Suppressor macrophage treated with lipopolysaccharide for 1 hour (primary cell): ENCODE measurements around the gene NSMF.

Source experiments
- DNase-seq, 3 donors: peaks; one replicate each; pipeline ENCODE4 v3.0.0-alpha.2; 2020 to 2022

NSMF gene

DNA sequence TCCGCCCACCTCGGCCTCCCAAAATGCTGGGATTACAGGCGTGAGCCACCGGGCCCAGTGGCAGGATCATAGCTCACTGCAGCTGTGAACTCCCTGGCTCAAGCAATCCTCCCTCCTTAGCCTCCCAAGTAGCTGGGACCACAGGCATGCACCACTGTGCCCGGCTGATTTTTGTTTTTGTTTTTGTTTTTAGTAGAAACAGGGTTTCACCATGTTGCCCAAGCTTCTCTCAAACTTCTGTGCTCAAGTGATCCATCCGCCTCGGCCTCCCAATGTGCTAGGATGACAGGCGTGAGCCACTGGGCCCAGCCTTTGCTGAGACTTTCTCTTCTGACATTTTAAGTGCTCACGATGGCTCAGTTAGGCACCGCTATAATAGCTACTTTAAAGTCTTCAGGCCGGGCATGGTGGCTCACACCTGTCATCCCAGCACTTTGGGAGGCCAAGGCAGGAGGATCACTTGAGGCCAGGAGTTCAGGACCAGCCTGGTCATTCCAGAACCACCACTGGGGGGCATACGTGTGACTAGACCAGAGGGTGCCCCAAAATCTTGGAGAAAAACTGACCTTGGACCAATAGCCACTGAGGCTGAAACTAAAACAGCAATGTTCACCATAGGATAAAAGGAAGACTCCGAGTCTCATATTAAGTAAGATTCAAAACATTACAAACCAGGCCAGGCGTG is 14.9 kb downstream of the NSMF start:
- no peak for DNase-seq

DNA sequence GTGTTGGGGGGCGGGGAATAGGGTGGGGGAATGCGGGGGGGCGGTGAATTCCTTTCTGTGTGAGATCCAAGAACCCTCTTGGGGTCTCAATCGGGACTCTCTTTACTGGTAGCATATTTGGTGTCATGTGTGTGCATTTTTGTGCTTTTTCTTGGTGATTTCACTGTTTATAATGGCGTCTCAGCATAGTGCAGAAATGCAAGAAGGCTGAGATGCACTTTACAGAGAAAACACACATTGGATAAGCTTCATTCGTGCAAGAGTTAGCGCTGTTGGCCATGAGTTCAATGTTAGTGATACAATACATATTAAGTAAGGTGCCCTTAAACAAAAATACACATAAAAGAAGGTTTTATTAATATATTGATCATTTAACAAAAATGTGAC is 17.2 kb downstream of the NSMF start:
- no peak for DNase-seq

DNA sequence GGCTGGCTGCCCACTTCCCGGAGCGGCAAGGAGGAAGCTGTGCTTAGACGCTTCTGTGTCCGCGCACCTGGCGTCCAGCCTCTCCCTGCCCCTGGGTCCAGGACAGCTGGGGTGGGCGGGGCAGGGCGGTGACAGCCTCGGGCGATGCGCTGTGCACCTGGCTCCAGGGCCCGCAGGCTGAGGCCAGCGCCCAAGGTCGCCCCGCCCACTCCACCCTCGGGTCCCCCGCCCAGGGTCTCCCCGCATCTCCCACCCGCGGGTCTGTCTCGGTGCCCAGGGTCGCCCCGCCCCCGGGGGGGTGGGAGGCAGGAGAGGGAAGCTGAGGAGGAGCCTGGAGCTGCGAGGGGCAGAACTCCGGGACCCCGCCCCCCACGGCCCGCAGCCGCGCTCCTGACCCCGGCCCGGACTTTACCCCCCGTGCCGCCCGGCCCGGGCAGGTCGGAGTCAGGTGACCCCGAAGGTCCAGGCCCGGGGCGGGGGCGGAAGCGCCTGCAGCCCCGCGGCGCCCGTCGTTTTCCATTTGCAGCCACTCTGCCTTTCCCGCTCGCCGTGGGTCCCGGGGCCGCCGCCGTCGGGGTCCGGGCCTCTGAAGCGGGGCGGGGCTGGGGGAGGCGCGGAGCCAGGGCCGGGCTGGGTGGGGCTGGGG is 17.7 kb downstream of the NSMF start, which contains the start of gene ENTPD8:
TSS of gene ENTPD8 (minus strand) at position 69 of the 646 bp plus-strand sequence. CDS start 3,072 bp downstream, outside the sequence.
- DNase-seq = peak in 1 of 3 donors; percentile 42

DNA sequence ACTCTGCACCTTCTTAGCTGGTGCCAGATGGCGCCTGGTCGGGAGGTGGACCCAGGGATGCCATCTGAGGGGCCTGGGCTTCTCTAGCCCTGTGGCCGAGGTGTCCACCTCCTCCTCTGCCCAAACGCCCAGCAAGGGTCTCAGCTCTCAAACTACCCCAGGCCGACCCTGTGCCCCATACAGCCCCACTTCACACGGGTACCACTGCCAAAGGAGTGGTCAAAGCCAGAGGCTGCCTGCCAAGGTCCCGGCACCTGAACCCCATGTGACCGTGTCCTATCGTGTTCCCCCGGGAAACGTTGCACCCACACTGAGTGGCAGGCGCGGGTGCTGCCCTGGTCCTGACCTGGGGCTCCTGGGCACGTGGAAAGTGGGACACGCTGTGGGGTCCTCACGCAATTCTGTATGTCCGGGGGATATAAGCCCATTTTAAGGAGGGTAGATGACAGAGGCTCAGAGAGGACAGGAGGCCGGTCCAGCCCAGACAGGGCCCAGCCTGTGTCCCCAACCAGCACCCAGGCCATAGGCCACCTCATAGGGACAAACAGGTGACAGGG is 19.9 kb downstream of the NSMF start:
- no peak for DNase-seq

DNA sequence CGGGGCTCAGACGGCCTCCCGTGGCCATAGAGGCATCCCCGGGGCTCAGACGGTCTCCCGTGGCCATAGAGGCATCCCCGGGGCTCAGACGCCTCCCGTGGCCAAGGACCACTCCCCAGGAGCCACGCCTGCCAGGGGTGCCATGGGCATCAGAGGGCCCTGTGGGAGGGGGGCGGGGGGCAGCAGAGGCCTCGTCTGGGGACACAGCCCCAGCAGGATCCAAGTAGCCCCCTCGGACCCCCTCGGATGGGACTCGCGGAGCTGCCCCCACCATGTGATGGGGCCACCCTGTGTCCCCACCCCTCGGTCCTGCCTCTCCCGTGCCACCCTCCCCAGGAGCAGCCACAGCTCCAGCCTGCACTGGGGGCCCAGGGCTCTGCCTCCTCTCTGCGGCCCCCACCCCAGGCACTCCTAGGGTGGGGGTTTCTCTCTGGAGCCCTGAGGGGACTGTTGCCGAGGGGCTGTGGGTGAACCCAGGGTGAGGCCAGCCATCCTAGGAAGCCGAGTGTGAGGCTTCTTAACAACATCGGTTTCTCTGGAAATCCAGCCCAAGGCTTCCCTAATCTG is 20.5 kb downstream of the NSMF start:
- no peak for DNase-seq

DNA sequence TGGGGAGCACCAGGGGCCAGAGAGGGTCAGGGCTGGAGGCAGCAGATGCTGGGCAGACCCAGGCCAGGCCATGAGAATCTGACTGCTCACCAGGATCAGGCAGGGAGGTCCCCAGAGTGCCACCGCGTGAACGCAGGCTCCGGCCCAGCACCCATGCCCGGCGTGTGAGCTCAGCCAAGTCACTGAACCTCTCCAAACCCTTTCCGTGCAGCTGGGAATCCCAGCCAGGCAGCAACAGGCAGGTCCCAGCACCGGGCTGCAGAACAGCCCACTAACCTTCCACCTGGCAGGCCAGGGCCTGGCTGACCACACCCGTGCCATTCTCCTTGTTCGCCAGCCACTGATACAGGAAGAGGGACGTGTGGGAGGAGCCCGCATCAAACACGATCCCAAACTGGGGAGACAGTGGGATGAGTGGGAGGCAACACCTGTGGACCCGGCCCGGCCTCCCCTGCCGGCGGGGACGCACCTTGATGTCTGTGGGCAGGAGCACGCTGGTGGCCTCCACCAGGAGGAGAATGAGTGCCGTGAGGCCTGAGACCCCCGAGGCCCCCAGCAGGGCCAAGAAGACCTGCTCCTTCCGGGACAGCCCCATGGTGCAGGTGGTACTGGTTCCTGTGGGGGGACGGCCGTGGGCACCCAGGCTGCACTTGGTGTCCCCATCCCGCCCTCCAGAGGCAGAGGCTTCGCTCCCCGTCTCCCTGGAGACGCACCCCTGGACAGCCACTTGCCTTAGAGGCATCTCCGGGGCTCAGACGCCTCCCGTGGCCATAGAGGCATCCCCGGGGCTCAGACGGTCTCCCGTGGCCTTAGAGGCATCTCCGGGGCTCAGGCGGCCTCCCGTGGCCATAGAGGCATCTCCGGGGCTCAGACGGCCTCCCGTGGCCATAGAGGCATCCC is 21.2 kb downstream of the NSMF start:
- no peak for DNase-seq

DNA sequence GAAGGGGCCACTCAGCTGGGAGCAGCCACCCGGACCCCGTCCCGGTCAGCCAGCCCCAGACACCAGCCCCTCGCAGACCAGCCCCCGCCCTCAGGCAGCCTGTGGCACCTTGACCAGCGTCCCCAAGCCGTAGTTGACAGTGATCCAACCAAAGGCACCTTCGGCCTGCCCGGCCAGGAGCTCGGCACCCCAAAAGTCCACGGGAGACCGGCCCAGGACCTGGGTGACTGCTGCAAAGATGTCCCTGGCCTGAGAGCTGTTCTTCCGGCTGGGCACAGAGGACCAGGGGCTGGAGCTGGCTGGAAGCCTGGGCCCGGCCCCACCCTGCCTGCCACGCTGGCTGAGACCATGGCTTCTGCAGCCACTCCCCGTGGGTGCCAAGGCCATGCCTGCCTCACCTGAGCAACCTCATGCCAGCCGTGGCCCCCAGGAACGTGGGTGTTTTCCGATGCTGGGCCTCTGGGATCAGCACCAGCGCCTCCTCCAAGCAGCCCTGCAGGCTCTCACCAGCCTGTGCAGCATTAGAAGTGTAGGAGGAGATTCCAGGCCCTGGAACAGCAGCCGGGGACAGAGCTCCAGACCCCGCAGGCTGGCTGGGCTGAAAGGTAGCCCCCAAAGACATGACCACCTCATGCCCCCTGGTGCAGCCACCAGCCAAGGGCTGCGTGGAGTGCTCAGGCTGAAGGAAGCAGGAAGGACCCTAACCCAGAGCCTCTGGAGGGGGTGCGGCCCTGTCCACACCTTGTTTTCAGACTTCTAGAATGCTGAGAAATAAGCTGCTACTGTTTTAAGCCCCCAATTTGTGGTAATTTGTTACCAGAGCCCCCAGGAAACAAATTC is 22.2 kb downstream of the NSMF start:
- no peak for DNase-seq

DNA sequence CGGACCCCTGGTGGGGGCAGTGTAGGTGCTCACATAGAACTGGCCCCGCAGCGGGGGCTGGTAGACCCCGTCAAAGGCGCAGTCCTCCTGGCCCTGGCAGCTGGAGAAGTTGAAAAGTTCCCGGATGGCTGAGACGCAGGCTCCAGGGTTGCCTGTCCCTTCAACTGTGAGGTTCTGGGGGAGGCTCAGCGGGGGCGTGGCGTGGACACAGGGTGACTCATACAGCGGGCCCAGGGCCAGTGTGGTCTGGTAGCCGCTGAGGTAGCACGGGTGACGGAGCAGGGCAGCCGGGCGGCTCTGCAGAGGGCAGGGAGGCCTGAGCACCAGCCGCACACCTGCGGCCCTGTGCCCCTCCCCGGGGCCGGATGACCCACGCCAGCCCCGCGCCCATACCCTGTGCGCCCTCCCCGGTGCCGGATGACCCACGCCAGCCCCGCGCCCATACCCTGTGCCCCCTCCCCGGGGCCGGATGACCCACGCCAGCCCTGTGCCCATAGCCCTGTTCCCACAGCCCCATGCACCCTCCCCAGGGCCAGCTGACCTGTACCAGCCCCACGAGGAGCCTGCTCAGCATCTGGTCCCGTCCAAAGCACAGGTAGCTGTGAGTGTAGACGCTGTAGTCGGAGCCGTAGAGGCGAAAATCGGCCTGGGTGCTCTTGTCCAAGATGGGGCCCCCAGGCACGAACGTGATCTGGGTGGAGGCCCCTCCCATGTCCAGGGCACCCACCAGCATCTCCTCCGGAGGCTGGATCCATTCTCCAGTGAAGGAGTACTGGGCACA is 23.0 kb downstream of the NSMF start:
- peak; percentile 72 to 86 (median 80) for DNase-seq

DNA sequence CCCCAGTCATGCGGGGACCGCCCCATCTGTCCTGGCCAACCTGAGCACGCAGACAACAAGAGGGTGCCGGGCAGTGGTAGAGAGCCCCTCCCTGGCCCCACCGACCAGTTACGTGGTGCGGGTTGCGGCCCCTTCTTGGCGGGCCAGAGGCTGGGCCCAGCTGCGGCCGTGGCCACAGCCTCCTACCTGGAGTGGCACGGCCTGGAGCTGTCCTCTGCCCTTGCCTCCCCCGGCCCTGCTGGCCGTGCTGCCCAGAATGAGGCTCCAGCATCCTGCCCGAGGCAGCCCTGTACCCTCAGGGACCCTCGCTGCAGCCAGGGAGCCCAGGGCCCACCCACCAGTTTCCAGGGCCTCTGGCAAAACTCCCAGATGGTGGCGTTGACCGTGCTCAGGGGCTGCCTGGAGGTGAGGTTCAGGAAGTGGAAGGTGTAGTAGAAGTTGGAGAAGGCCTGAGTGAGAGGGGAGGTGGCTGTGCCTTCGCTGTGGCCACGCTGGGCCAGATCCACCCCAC is 23.7 kb downstream of the NSMF start:
- DNase-seq = no peak

DNA sequence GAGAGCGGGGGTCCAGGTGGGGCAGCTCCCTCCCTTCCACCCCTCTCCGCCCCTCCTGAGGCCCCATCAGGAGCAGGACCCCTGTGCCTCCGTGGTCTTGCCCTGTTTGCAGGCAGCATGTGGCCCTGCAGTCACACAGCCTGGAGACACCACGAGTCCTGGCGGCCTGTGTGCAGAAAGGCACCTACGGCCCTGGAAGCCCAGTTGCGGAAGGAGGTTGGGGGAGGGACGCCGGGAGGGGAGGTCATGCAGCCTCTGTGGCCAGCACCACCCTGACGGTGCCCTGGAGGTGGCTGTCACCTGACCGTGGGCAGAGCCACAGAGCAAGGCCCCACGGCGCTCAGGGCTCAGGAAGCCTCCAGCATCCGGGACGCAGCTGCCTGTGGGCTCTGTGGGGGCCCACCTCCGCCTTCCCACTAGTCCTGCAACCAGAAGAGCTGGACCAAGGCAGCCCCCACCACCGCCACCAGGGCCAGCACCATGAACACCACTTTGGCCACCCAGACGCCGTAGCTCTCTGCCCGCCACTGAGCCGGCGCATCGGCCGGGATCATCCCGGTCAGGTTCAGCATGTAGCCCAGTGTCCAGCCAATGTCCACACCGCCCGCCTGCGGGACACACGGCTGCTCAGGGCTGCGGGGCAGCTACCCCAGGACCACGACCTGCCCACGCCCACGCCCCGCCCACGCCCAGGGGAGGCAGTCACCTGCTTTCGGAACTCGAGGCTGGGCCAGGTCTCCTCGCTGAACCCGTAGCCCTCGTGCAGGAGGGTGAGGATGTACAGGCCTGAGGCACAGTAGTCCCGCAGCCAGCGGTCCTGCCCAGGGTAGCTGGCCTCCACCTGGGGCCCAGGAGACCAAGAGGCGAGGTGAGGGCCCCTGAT is 24.4 kb downstream of the NSMF start:
- DNase-seq = no peak

DNA sequence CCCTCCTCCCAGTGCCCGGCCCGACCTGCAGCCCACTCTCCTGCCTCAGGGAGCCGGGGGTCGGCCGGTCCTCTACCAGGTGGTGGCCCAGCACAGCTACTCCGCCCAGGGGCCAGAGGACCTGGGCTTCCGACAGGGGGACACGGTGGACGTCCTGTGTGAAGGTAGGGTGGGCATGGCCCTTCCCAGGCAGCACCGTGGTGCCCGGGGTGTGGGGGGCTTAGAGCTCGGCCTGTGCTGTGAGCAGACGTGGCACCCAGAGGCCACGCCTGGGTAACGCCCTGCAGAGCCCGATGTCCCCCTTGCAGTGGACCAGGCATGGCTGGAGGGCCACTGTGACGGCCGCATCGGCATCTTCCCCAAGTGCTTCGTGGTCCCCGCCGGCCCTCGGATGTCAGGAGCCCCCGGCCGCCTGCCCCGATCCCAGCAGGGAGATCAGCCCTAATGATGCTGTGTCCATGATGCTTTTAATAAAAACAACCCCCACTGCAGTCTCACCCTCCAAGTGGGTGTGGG is 25.2 kb downstream of the NSMF start:
- DNase-seq = no peak

DNA sequence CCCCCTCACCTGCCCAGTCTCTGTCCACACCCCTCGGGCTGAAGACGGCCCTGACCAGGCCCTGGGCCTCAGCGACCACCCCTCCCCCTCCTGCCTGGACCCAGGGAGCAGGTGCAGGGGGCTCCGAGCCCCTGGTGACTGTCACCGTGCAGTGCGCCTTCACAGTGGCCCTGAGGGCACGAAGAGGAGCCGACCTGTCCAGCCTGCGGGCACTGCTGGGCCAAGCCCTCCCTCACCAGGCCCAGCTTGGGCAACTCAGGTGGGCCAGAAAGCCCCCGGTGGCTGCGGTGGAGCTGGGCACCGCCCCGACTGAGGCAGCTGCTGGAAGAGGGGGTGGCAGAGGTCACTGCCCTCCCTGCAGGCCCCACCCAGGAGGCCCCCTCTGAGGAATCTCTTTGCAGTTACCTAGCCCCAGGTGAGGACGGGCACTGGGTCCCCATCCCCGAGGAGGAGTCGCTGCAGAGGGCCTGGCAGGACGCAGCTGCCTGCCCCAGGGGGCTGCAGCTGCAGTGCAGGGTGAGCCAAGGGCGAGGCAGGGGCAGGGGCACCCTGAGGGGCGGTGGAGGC is 25.7 kb downstream of the NSMF start:
- no peak for DNase-seq

DNA sequence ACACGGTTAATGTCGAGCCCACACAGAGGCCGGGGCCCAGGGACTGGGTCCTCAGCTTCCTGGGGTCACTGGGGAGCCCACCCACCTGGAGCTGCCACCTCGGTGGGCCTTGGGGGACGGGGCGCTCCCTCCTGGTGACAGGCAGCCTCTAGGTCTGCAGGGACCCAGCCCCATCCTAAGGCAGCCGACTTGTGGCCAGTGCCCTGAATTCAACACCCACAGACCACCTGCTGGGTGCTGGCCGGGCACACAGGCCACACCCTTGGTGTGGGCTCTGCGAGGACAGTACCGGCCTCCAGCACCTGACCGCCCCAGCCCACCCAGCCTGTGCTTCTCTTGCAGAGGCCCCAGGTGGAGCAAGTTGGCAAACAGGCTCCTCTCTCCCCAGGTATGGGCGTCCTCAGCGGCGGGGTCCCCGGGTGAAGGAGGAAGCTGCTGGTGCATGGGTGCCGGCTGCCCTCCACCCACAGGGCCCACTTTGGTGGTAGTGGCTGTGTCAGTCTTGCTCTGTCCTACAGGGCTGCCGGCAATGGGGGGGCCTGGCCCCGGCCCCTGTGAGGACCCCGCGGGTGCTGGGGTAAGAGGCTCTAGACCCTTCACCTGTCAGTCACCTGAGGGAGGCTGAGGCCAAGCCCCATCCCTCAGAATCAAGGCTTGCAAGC is 26.3 kb downstream of the NSMF start:
- DNase-seq = no peak

DNA sequence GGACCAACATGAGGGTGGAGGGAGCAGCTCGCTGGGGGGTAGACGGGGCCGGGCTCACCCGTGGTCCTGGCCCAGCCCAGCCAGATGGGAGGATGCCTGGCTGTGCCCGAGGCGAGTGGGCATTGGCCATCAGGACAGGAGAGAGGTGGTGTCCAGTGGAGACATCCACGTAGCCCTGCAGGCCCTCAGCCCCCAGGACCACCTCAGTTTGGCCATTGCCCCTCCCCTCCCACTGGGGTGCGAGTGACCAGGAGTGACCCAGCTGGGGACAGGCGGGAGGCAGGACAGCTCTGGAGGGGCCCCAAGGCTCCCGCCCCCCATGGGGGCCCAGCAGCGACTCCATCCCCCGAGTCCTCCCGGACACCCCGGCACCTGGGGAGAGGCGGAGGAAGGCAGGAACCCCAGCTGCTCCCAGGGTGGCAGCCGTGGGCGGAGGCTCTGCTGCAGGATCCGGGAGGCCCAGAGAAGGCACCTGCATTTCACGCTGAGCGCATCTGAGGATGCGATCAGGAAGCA is 27.7 kb downstream of the NSMF start:
- no peak for DNase-seq

DNA sequence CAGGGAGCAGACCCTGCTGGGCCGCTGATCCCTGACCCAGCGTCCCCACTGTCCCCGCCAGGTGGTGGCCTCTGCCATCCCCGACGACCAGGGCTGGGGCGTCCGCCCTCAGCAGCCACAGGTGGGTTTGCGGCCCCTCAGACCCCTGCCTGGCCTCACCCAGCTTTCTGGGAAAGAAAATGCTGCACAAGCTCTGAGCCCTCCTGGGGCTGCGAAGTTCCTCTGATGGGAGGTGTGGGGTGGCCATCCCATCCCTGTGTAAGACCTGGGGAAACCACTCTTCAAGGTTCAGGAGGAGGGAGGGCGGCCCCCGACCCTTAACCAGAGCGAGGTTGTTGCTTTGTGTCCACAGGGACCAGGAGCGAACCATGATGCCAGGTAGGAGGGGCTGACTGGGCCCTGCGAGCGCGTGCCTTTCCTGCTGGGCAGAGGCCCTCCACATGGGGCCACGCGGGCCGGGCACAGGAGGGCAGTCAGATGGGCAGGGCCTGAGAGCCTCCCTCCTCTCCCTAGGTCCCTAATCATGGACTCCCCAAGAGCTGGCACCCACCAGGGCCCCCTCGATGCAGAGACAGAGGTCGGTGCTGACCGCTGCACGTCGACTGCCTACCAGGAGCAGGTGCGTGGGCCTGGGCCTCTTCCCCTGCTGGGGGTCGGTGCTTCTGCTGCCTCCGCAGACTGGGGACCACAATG is 28.3 kb downstream of the NSMF start:
- DNase-seq = no peak

DNA sequence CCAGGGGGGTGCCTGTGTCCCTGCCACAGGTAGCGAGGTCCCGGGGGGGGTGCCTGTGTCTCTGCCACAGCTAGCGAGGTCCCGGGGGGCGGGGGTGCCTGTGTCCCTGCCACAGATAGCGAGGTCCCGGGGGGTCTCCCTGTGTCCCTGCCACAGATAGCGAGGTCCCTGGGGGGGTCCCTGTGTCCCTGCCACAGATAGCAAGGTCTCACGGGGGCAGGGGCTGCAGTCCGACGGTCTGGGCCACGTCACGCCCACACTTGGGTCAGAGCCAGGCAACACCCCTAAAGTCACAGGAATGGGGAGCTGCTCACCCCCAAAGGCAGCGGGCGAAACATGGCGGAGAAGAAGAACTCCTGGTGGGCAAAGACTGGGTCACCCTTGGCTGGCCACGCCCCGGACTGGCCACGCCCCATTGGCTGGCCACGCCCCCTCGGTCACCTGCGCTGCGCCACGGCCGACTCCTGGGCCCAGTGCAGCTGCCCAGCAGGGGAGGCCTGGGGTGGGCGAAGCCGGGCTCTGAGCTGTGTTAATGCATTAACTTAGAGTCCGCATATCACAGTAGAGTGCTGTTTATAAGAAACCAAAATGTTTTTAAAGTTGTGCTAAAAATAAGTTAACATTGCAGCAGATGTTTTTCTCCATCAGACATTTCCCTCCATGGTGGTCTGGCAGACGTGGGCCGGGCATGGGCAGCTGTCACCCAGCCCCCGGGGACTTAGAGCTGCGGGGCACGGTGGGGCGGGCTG is 29.0 kb downstream of the NSMF start:
- no peak for DNase-seq

DNA sequence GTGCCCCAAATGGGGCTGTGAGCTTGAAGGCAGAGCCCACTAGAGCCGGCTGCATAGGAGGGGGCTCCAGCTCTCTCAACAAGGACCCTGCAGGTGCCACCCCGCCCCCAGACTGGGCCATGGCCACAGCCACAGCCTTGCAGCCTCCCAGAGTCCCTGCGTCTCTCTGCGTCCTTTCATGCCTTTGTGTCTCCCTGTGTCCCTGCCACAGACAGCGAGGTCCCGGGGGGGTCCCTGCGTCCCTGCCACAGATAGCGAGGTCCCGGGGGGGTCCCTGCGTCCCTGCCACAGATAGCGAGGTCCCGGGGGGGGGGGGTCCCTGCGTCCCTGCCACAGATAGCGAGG is 29.6 kb downstream of the NSMF start:
- DNase-seq = no peak
